ENCODE data around the gene PDPN.

Gene PDPN

GRCh38 chr1:13666317-13666716, 82.7 kb downstream of the PDPN start:
- intact Hi-C loops (cut with DNase I): loop anchor here (5.0 kb wide), 1 partner anchor 141 kb away; no protein-coding TSS in a partner anchor
- no peak for DNase-seq

Data from posterior cingulate gyrus (tissue), 11 donors.